ENCODE results near the gene MBNL1.

The MBNL1 gene

GRCh38 chr3:152268555-152269055 lies at the start of gene MBNL1:
MBNL1 (plus strand) TSS chr3:152268929; CDS start chr3:152300194, 31,265 bp downstream.
- peak; percentile 84 for DNase-seq

DNA sequence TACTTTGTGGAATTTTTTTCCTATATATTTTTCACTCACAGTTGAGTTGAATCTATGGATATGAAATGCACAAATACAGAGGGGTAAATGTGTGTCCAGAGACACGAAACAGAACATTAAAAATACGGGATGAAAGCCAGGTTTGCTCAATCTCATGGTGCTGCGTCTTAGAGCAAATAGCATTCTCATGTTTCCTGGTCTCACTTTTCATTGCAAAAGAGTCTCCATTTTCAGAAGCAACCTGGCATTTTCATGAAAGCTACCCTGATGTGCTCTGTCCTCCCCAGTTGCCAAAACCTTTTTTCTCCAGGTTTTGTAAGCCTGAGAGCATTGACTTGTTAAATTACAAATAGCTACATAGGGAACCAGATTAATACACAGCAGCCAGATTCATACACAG lies 49.5 kb upstream of the MBNL1 start:
- DNase-seq, result no peak

DNA sequence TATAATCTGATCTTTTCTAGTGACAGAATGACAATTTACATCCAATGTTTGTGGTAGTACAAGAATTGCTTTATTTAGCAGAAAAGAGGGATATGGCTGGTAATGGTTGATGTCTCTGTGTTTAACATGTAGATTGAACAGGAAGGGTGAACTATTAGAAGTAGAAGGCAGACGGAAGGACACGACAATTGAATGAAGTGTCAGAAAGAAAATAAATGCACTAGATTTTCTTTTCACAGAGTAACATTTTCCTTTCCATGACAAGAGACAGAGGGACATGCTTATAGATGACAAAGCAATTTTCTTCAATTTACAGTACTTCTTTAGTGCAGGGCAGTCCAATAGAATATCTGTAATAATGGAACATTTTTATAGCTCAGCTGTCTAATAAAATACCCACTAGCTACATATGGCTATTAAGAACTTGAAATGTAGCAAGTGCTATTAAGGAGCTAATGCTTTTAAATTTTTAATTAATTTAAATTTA lies 48.9 kb upstream of the MBNL1 start:
- DNase-seq, result no peak

- no peak for DNase-seq
Measured at GRCh38 chr3:152222327-152222726, 46.4 kb upstream of the MBNL1 start.

DNA sequence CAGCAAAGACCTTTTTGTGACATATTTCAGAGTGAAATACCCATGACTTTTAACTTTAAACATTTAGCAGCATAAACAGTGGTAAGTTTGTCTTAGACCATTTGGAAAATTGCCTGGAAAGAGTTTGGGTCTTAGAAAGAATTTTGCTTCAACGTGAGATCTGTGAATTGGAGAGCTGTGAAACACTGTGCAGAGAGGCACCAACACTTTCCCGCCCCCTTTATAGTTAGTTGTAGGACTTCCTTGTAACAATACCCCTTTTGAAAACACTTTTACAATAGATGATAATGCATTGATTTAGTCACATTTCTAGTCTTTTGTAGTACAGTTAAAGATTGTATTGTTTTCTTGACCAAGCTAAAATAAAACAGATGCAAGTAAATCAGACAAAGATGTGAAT lies 43.5 kb upstream of the MBNL1 start:
- DNase-seq, result no peak

DNA sequence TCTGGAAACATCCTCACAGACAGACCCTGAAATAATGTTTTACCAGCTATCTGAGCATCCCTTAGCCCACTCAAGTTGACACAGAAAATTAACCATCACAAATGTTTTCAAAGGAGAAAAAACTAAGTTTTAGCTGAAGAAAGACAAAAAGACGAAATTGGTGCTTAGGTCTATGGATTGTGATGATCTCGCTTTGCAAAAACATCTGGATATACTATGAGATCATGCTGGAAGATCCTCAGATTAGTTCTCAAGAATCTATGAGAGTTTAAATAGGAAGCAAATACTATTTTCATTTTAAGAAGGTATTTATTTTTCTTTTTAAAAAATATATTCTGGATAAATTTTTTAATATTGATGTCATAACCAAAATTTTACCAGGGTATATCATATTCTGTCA lies 42.6 kb upstream of the MBNL1 start:
- DNase-seq, result no peak

GRCh38 chr3:152227027-152227426 lies 41.7 kb upstream of the MBNL1 start:
- no peak for DNase-seq

DNA sequence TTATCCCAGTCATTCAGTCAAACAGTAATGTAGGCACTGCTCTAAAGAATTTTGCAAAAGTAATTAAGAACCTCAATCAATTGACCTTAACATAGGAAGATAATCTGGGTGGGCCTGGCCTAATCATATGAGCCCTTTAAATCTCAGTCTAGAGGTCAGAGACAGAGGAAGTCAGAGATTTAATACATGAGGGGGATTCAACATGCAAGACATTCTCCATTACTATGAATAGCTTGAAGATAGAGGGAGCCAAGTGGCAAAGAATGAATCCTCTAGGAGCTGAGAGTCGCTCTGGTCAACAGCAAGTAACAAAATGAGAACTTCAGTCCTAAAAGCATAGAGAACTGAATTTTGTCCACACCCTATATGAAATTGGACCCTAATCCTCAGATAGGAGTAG lies 39.0 kb upstream of the MBNL1 start:
- no peak for DNase-seq

DNA sequence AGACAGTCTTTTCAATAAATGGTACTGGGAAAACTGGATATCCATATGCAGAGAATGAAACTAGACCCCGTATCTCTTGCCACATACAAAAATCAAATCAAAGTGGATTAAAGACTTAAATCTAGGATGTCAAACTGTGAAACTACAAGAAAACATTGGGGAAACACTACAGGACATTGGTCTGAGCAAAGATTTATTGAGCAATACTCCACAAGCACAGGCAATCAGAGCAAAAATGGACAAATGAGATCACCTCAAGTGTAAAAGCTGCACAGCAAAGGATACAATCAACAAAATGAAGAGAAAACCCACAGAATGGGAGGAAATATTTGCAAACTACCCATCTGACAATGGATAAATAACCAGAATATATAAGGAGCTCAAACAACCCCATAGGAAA lies 38.4 kb upstream of the MBNL1 start:
- no peak for DNase-seq

GRCh38 chr3:152232001-152232400 lies 36.7 kb upstream of the MBNL1 start:
- DNase-seq, result no peak

GRCh38 chr3:152232679-152233078 lies 36.0 kb upstream of the MBNL1 start:
- no peak for DNase-seq

DNA sequence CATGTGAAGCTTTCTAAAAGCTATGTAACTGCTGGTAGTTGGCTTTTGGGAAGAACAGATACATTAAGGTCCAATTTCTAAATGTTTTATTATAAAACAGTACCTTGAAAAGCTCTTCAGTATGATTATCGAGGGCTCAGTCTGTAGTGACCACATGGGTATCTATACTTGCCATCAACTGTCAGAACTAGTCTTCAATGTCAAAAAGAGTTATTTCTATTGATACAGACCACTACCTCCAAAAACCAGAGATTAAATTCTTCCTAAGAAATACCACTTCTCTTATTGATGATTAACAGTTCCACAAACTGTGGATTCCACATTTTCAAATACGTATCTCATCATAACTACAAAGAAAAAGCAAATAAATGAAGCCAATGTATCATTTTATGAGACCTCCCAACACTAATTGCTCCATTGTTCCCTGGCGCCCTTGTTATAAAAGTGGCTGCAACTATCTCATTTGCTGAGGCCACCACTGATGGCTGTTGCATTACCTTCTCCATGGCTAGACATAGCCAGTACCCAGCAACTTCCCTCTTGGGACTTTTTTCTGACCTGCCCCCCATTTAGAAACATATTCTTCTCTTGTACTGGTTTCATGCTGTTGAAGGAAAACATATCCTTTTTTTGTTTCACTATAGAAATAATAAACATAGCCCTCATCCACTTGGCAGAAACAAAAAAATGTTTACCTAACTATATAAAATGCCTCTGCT lies 33.9 kb upstream of the MBNL1 start:
- DNase-seq, result no peak

DNA sequence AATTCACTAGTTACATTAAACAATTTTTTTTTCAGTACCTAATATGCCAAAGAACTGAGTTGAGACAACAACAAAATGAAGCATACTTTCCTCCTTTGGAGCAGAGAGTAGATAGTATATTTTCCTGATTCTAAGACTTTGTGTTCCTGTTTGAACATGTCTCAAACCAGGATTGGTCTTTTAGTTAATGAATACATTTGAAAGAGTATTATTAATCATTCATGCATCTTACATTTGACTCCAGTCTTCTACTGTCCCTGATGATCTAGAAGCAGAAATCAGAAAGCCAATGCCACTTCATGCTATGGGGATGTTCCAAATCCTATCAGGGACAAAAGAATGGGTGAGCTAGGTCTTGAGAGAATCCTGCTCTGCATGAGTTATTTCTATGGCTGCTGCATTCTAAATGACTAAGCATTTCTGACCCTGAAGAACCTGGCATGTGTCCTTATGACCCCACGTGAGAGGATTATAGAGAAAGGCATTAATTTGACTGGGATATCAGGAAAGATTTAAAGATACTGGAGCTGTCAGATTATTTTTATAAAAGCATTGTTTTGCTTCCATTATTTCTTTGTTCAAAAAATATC lies 32.9 kb upstream of the MBNL1 start:
- no peak for DNase-seq

- DNase-seq, result no peak
Measured at GRCh38 chr3:152236716-152237115, 32.0 kb upstream of the MBNL1 start.

DNA sequence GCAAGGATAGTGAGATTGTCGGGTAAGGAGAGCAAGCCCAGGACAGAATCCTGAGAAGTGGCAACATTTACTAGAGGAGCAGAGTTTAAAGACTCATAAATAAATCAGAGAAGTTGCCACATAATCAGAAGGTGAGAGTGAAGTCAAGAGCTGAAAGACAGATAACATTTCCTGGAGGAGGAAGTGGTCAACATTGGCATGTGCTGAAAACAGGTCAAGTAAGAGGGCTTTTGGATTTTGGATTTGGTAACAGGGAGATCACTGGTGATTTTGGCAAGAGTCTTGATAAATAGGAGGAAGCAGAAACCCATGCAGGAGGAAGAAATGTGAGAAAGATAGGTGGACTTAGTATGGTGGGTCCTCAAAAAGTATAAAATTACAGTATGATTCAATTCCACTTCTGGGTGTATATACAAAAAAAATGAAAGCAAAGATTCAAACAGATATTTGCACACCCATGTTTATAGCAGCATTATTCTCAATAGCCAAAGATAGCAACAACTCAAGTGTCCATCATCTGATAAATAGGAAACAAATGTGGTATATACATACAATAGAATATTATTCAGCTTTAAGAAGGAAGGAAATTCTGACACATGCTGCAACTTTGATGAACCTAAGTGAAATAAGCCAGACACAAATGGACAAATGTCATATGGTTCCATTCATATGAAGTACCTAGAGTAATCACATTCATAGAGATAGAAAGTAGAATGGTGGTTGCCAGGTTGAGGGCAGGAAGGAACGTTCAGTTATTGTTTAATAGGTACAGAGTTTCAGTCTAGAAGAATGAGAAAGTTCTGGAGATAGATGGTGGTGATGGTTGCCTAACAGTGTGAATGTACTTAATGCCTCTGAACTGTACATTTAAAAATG lies 27.3 kb upstream of the MBNL1 start:
- no peak for DNase-seq

DNA sequence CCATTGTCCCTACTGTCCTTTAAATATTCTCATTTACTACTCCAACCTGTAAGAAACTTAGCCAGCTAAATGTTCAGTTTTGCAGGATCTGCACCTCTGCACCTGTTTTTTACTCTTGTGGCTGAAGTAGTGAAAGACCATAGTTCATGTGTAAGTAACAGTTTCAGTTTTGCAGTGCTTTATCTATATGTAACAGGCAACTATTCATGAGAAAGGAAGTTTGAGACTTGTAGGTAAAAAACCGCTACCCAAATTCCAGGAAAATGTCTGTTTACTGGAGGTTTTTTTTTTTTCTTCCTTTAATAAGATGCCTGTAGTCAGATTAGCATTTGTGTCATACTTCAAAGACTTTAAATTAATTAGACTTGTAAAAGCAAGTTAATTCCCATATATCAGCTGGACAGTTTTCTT lies 25.4 kb upstream of the MBNL1 start:
- DNase-seq, result no peak

DNA sequence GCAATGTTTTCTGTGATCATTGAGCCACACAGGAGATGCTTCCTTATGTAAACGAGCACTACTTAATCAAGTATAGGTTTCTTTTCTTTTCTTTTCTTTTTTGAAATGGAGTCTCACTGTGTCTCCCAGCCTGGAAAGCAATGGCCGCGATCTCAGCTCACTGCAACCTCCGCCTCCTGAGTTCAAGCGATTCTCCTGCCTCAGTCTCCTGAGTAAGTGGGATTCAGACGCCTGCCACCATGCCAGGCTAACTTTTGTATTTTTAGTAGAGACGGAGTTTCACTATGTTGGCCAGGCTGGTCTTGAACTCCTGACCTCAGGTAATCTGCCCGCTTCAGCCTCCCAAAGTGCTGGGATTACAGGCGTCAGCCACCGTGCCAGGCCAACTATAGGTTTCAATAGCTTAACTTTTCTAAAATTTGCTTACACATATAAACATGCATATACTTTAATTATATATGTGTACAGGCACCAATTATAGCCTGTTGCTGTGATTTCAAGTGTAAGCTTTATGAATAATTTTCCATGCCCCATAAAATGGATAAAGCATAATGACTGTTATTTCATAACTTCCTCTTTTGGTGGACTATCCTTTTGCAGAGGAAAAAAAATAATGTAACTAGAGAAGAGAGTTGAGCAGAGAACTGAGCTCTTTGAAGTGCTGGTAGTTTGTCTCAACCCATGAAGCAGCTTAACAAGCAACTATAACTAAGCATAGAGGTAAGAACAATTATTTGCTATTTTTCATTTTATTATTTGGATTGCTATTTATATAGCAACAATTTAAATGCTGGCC lies 24.8 kb upstream of the MBNL1 start:
- no peak for DNase-seq

GRCh38 chr3:152244517-152244888 lies 24.2 kb upstream of the MBNL1 start:
- DNase-seq, result no peak

GRCh38 chr3:152245498-152246170 lies 23.1 kb upstream of the MBNL1 start:
- DNase-seq, result no peak

DNA sequence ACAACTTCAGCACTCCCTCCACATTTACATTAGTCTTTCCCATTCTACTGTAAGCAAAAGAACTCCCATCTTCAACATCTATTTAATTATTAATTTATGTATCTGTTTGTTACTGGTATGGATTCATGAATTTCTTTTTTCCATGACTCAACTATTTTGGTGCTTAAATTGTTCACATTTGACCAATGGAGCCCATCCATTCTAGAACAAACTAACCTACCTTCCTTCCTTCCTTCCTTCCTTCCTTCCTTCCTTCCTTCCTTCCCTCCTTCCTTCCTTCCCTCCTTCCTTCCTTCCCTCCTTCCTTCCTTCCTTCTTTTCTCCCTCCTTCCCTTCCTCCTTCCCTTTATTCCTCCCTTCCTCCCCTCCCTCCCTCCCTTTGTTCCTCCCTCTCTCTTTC lies 16.8 kb upstream of the MBNL1 start:
- no peak for DNase-seq

- DNase-seq, result no peak
Measured at GRCh38 chr3:152252755-152253154, 16.0 kb upstream of the MBNL1 start.

DNA sequence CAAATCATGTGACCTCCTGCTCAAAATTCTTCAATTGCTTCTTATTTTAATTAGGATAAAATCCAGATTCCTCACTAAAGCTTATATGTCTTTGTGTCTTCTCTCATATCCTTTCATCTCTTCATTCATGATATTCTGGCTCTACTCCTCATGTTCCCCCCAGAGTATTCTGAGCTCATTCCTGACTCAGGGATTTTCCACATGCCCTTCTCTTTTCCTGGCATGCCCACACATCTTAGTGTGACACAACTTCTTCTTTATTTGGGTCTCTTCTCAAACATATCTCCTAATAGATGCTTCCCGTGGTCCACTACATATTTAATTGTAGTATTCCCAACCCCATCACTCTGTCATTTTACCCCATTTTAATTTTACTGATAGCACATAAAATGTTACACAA lies 15.2 kb upstream of the MBNL1 start:
- DNase-seq, result no peak

All from NCI-H2029 (cell line).